ENCODE data around the gene ZIC1. TPM values are rescaled to one million over a fixed set of nuclear protein-coding genes. Genes with fewer than 3 reads are reported as not detected.

ZIC1 gene
- total RNA-seq, 1 donor from 2014 or later: not detected

GRCh38 chr3:147408188-147409100 lies 721 bp upstream of the ZIC1 start:
- Histone ChIP-seq H3K9me3 (no peaks in the 10 kb centered on the region), H3K27ac (no peak overlapping the region), H3K27me3 (peaks cover 100% of the 10 kb centered on the region), H3K4me3 (no peak overlapping the region), H3K4me1 (peaks cover 21% of the 10 kb centered on the region), H3K36me3 (no peaks in the 10 kb centered on the region)
- intact Hi-C loops (cut with DNase I): no loop called here
- no peak for TF ChIP-seq CTCF (IDR thresholded peaks at IDR 0.05)
- no peak for ATAC-seq
- no peak for DNase-seq

GRCh38 chr3:147410116-147410525 lies 956 bp downstream of the ZIC1 start:
- H3K4me1 ChIP-seq: peaks cover 24% of the 10 kb centered on the region
- peaks cover 98% of the 10 kb centered on the region for H3K27me3 ChIP-seq
- no peak for DNase-seq
- no peaks in the 10 kb centered on the region for H3K36me3 ChIP-seq
- no peak for TF ChIP-seq CTCF (IDR thresholded peaks at IDR 0.05)
- H3K4me3 ChIP-seq: peak overlapping the region; percentile 14
- H3K27ac ChIP-seq: no peak overlapping the region
- intact Hi-C loops (cut with DNase I): no loop called here
- H3K9me3 ChIP-seq: no peaks in the 10 kb centered on the region
- no peak for ATAC-seq

GRCh38 chr3:147410526-147411237 lies 1.5 kb downstream of the ZIC1 start:
- Histone ChIP-seq H3K4me1 (peaks cover 24% of the 10 kb centered on the region), H3K36me3 (no peaks in the 10 kb centered on the region), H3K9me3 (no peaks in the 10 kb centered on the region), H3K27me3 (peaks cover 98% of the 10 kb centered on the region), H3K27ac (no peak overlapping the region), H3K4me3 (peak overlapping the region; percentile 14)
- intact Hi-C loops (cut with DNase I): no loop called here
- ATAC-seq (no peak), DNase-seq (no peak)
- TF ChIP-seq CTCF (IDR thresholded peaks at IDR 0.05): no peak

- Histone ChIP-seq H3K27me3 (peaks cover 98% of the 10 kb centered on the region), H3K9me3 (no peaks in the 10 kb centered on the region), H3K27ac (no peak overlapping the region), H3K4me1 (peaks cover 24% of the 10 kb centered on the region), H3K4me3 (peak overlapping the region; percentile 14), H3K36me3 (no peaks in the 10 kb centered on the region)
- intact Hi-C loops (cut with DNase I): no loop called here
- DNase-seq: no peak
- TF ChIP-seq CTCF (IDR thresholded peaks at IDR 0.05): no peak
- ATAC-seq: no peak
Measured at GRCh38 chr3:147411238-147411814, 2.2 kb downstream of the ZIC1 start.

GRCh38 chr3:147411815-147412241 lies 2.7 kb downstream of the ZIC1 start:
- peaks cover 98% of the 10 kb centered on the region for H3K27me3 ChIP-seq
- H3K4me3 ChIP-seq: no peak overlapping the region
- no peak for DNase-seq
- H3K4me1 ChIP-seq: peaks cover 24% of the 10 kb centered on the region
- H3K27ac ChIP-seq: no peak overlapping the region
- H3K9me3 ChIP-seq: no peaks in the 10 kb centered on the region
- intact Hi-C loops (cut with DNase I): no loop called here
- ATAC-seq: no peak
- no peaks in the 10 kb centered on the region for H3K36me3 ChIP-seq
- TF ChIP-seq CTCF (IDR thresholded peaks at IDR 0.05): no peak
